Measurements from ENCODE around the gene NCAPD2. TPM values are rescaled to one million over a fixed set of nuclear protein-coding genes. Genes with fewer than 3 reads are reported as not detected.
"Not testable (repeated sequence)": the region's sequence is repeated elsewhere in the genome, so short reads cannot be mapped to it uniquely, and the experiment has no call there.

The NCAPD2 gene
- total RNA-seq, 2 experiments from 2014 or later = 147 to 157 TPM

- DNase-seq = no peak
- H3K4me3 Mint-ChIP-seq = no peak overlapping the region
- H3K27me3 Mint-ChIP-seq = no peaks in the 10 kb centered on the region
- H3K36me3 Mint-ChIP-seq = peaks cover 22% of the 10 kb centered on the region
- POLR2A ChIA-PET = interaction anchor here (0.5 to 1.2 kb wide), 4 partner anchors 11 to 322 kb away, joined by 3 to 5 read pairs (median 4); no protein-coding TSS in a partner anchor
- ATAC-seq (ENCODE audit: low read depth) = no peak
- H3K9me3 Mint-ChIP-seq = no peaks in the 10 kb centered on the region
- peak overlapping the region; percentile 60 for H3K27ac Mint-ChIP-seq
- H3K4me1 Mint-ChIP-seq = peaks cover 36% of the 10 kb centered on the region
Measured at GRCh38 chr12:6551496-6552139, 57.7 kb downstream of the NCAPD2 start.

DNA sequence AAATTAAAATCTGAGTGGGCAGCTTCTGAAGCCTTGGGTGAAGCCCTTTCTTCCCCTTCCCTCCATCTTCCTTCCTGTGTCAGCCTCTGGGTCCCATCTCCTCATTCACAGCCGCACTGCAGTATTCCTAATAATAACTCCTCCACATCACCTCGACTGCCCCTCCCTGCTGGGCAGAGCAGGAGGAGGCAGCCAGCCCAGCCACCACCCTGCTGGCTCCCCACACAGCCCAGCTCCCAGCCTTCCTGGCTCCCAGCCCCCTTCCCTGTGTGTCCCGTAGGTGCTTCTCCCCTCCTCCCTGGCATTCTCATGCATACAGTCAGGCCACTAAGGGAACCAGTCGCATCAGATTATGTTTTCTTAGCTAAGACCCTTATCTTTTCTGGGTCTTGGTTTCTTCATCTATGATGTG is 58.2 kb downstream of the NCAPD2 start:
- H3K27ac Mint-ChIP-seq = peak overlapping the region; percentile 22
- DNase-seq (no peak), ATAC-seq (ENCODE audit: low read depth) (no peak)
- no peak overlapping the region for H3K4me3 Mint-ChIP-seq
- peaks cover 38% of the 10 kb centered on the region for H3K4me1 Mint-ChIP-seq
- H3K36me3 Mint-ChIP-seq = peaks cover 21% of the 10 kb centered on the region
- POLR2A ChIA-PET = interaction anchor here (1.2 kb wide), 1 partner anchor 19 kb away, joined by 4 read pairs; no protein-coding TSS in a partner anchor
- no peaks in the 10 kb centered on the region for H3K27me3 Mint-ChIP-seq
- H3K9me3 Mint-ChIP-seq = no peaks in the 10 kb centered on the region

DNA sequence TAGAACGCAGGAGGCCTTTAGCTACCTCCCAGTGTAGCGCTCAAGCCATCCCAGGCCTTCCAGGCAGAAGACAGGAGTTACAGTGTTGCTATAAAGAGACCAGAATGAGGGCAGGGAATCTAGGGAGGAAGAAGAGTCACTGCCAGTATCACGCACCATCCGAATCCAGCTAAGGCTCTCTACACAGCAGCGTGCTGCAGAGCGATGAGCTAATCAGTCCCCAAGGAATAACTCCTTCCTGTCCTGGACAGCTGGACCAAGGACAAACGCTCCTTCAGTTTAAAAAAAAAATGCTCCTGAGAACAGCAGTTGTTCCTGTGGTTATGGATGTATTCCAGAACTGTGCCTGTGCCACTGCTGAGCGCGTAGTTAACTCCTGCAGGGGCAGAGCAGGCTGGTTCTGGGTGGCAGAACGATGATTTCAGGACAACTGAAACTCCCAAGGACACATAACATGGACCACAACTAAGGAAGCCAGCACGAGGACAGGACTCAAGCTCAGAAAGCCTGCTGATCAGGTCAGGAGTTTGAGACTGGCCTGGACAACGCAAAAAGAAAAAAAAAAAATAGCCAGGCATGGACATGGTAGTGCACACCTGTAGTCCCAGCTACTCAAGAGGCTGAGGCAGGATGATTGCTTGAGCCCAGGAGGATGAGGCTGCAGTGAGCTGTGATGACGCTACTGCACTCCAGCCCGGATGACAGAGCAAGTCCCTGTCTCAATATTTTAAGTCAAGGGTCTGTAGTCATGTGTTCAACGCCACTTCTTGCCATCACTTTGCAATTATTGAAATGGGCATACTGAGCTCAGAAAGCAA is 59.4 kb downstream of the NCAPD2 start:
- H3K27ac Mint-ChIP-seq = no peak overlapping the region
- peaks cover 41% of the 10 kb centered on the region for H3K4me1 Mint-ChIP-seq
- peak overlapping the region; percentile 40 for H3K4me3 Mint-ChIP-seq
- H3K36me3 Mint-ChIP-seq = peaks cover 14% of the 10 kb centered on the region
- DNase-seq = no peak
- no peaks in the 10 kb centered on the region for H3K27me3 Mint-ChIP-seq
- no peaks in the 10 kb centered on the region for H3K9me3 Mint-ChIP-seq
- ATAC-seq (ENCODE audit: low read depth) = no peak
- POLR2A ChIA-PET = interaction anchor here (0.7 to 1.7 kb wide), 5 partner anchors 13 to 230 kb away, joined by 3 to 5 read pairs (median 3); partner anchors contain the start of genes GAPDH and MRPL51

DNA sequence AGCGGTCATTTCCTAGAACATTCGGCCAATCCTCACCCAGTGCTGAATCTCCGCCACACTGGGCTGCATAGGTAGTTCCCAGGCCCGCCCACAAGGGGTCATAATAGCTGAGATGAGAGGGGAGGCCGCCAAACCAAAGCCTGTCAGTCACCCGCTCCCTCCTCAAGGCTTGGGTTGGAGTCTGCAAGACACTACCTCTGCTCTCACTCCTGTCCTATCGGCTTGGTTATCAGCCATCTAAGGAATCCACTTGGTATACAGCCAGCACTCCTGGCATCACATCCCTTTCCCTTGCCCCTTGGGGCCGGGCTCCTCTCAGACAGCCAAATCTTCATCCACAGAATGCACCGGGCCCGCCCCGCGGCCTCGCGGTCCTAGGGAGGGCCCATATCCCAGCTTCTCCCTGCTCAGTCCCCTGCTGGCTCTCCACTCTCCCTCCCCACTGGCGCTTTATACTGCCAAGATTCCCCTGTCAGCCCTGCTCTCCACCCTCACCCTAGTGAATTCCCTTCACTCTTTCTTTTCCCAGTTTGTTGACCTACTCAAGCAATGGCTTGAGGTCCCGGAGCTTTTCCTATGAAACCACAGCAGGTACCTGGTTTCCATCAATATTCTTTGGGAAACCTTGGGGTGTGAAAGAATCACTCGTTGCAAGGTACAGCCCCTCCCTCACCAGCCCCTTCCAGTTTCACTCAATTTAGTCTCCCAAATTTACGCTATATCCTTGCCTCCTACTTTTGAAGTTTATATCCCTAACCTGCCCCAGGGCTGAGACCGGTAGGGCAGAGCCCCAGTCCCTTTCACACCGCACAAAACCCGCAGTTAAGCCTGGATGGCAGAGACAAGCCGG is 60.5 kb downstream of the NCAPD2 start:
- DNase-seq = peak; percentile 73
- peaks cover 38% of the 10 kb centered on the region for H3K4me1 Mint-ChIP-seq
- no peaks in the 10 kb centered on the region for H3K27me3 Mint-ChIP-seq
- POLR2A ChIA-PET = interaction anchor here (1.1 to 1.7 kb wide), 4 partner anchors 14 to 131 kb away, joined by 3 to 5 read pairs (median 4); partner anchors contain the start of gene MRPL51
- peak; percentile 38 for ATAC-seq (ENCODE audit: low read depth)
- peak overlapping the region; percentile 84 for H3K4me3 Mint-ChIP-seq
- H3K27ac Mint-ChIP-seq = peak overlapping the region; percentile 51
- H3K9me3 Mint-ChIP-seq = no peaks in the 10 kb centered on the region
- H3K36me3 Mint-ChIP-seq = peaks cover 10% of the 10 kb centered on the region

DNA sequence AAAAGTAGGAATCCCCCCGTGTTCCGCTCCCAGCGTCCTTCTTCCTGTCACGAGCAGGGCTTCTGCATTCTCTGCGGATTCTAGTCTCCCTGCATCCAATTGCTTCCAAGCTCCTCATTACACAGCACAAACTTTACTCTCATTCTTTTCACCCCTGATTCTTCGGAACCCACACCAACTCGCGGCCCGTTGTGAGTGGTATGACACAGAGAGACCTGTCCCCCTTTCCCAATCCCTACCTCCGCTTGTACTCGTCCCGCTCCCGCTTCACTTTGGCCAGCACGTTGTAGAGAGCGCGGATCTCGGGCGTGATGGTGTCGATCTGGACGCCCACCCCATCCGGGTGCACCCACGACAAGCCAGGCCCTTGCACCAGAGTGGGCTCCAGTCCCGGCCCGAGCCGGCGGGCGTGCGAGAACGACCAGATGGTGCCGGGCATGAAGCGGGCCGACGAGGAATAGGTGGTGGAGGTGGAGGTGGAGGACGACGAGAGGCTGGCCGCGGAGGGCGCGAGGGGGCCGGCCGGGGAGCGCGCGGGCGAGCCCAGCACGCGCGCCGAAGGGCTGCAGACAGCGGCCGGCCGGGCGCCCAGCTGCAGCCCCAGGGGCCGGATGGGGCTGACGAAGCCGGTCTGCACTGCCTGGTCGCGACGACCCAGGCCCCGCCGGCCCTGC is 61.3 kb downstream of the NCAPD2 start:
- H3K4me1 Mint-ChIP-seq = peaks cover 41% of the 10 kb centered on the region
- POLR2A ChIA-PET = interaction anchor here (1.0 to 1.7 kb wide), 5 partner anchors 15 to 154 kb away, joined by 3 to 5 read pairs (median 4); partner anchors contain the start of genes MRPL51 and VAMP1
- DNase-seq = peak; percentile 52
- no peaks in the 10 kb centered on the region for H3K9me3 Mint-ChIP-seq
- H3K36me3 Mint-ChIP-seq = peaks cover 11% of the 10 kb centered on the region
- H3K27ac Mint-ChIP-seq = peak overlapping the region; percentile 22
- peak overlapping the region; percentile 90 for H3K4me3 Mint-ChIP-seq
- H3K27me3 Mint-ChIP-seq = no peaks in the 10 kb centered on the region
- ATAC-seq (ENCODE audit: low read depth) = peak; percentile 1

GRCh38 chr12:6556496-6556817 is 62.6 kb downstream of the NCAPD2 start:
- not testable (repeated sequence) for H3K9me3 Mint-ChIP-seq; DNase-seq; H3K27me3 Mint-ChIP-seq; ATAC-seq (ENCODE audit: low read depth)
- Mint-ChIP-seq H3K4me1 (peaks cover 42% of the 10 kb centered on the region), H3K36me3 (peaks cover 18% of the 10 kb centered on the region), H3K4me3 (peak overlapping the region; percentile 90), H3K27ac (peak overlapping the region; percentile 49)
- POLR2A ChIA-PET = interaction anchor here (0.8 to 1.5 kb wide), 3 partner anchors 22 to 86 kb away, joined by 3 to 4 read pairs (median 3); partner anchors contain the start of genes GAPDH and VAMP1

DNA sequence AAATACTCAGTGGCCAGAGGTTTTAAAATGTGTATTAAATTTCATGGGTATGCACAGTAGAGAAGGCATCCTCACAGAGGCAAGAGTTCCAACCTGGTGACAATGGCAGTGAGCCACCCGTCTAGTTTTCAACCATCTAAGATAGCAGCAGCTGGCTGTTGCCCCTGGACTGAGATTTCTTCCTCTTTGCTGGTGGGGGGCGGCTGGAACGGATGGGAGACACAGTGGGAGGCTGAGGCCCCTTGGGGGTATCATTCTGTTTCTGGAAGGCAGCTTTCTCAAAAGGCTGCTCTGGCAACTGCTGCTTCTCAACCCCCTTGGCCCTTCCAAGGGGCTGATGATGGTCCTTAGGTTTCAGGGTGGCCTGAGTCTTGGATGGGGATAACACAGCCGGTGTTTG is 63.0 kb downstream of the NCAPD2 start:
- H3K4me3 Mint-ChIP-seq = peak overlapping the region; percentile 90
- POLR2A ChIA-PET = interaction anchor here (0.8 to 1.5 kb wide), 5 partner anchors 23 to 86 kb away, joined by 3 to 4 read pairs (median 3); partner anchors contain the start of genes GAPDH and VAMP1
- ATAC-seq (ENCODE audit: low read depth) (no peak), DNase-seq (no peak)
- no peaks in the 10 kb centered on the region for H3K9me3 Mint-ChIP-seq
- no peaks in the 10 kb centered on the region for H3K27me3 Mint-ChIP-seq
- H3K36me3 Mint-ChIP-seq = peaks cover 18% of the 10 kb centered on the region
- H3K4me1 Mint-ChIP-seq = peaks cover 42% of the 10 kb centered on the region
- peak overlapping the region; percentile 49 for H3K27ac Mint-ChIP-seq

DNA sequence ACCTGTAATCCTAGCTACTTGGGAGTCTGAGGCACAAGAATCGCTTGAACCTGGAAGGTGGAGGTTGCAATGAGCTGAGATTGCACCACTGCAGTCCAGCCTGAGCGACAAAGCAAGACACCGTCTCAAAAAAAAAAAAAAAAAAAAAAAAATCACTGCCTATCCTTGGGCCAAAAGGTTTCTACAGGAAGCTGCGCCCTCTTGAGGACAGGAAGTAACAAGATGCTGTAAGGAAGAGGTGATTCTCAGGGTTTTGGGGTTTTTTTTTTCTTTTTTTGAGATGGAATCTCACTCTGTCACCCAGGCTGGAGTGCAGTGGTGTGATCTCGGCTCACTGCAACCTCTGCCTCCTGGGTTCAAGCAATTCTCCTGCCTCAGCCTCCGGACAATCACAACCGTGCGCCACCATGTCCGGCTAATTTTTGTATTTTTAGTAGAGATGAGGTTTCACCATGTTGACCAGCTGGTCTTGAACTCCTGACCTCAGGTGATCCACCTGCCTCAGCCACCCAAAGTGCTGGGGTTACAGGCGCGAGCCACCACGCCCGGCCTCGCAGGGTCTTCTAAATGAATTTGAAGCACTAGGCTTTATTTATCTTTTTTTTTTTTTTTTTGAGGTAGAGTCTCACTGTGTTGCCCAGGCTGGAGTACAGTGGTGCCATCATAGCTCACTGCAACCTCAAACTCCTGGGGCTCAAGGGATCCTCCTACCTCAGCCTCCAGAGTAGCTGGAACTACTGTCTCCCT is 64.3 kb downstream of the NCAPD2 start:
- H3K9me3 Mint-ChIP-seq = not testable (repeated sequence)

DNA sequence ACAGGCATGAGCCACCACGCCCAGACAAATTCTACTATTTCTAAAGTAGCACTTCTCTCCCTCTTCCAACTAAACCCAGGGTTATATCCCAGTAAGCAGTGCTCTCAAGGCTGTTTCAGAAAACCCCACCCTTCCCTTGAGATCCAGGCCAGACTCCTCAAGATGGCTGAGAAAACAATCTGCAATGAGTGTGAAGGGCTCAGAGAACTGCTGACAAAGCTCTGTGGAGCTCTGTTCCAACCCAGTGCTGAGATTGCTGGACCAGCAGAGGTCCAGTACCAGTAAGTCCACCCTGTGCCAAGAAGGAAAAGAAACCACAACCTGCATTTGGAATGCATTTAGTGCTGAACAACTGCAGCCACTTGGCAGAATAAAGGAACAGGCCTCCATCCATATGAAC is 65.6 kb downstream of the NCAPD2 start:
- Mint-ChIP-seq H3K36me3 (peaks cover 24% of the 10 kb centered on the region), H3K4me1 (peaks cover 29% of the 10 kb centered on the region), H3K27me3 (no peaks in the 10 kb centered on the region), H3K4me3 (no peak overlapping the region), H3K9me3 (no peaks in the 10 kb centered on the region), H3K27ac (no peak overlapping the region)
- DNase-seq (no peak), ATAC-seq (ENCODE audit: low read depth) (no peak)
- POLR2A ChIA-PET = interaction anchor here (0.6 kb wide), 1 partner anchor 49 kb away, joined by 7 read pairs; no protein-coding TSS in a partner anchor

More for the DNA sequence above, 64.3 kb downstream of the NCAPD2 start:
- H3K27me3 Mint-ChIP-seq, H3K4me3 Mint-ChIP-seq, DNase-seq: not testable (repeated sequence)
- Mint-ChIP-seq H3K27ac (peak overlapping the region; percentile 42), H3K4me1 (peaks cover 35% of the 10 kb centered on the region), H3K36me3 (peaks cover 19% of the 10 kb centered on the region)
- ATAC-seq (ENCODE audit: low read depth) = peak; percentile 6
- POLR2A ChIA-PET = interaction anchor here (0.6 to 1.5 kb wide), 7 partner anchors 10 to 309 kb away, joined by 3 to 10 read pairs (median 4); partner anchors contain the start of genes MRPL51, NOP2 and VAMP1

- Mint-ChIP-seq H3K4me1 (peaks cover 25% of the 10 kb centered on the region), H3K9me3 (no peaks in the 10 kb centered on the region), H3K4me3 (no peak overlapping the region), H3K27me3 (no peaks in the 10 kb centered on the region), H3K36me3 (peaks cover 23% of the 10 kb centered on the region), H3K27ac (no peak overlapping the region)
- POLR2A ChIA-PET = interaction anchor here (0.6 to 1.1 kb wide), 2 partner anchors 20 to 101 kb away, joined by 3 to 4 read pairs; no protein-coding TSS in a partner anchor
- DNase-seq = no peak
- ATAC-seq (ENCODE audit: low read depth) = no peak
Measured at GRCh38 chr12:6560501-6561205, 66.8 kb downstream of the NCAPD2 start.

- DNase-seq (no peak), ATAC-seq (ENCODE audit: low read depth) (no peak)
- no peak overlapping the region for H3K4me3 Mint-ChIP-seq
- no peaks in the 10 kb centered on the region for H3K9me3 Mint-ChIP-seq
- POLR2A ChIA-PET = no interaction called here
- peaks cover 31% of the 10 kb centered on the region for H3K4me1 Mint-ChIP-seq
- H3K36me3 Mint-ChIP-seq = peaks cover 35% of the 10 kb centered on the region
- peak overlapping the region; percentile 34 for H3K27ac Mint-ChIP-seq
- no peaks in the 10 kb centered on the region for H3K27me3 Mint-ChIP-seq
Measured at GRCh38 chr12:6562881-6563280, 69.0 kb downstream of the NCAPD2 start.

Measured in activated naive CD8-positive, alpha-beta T cell treated with anti-CD3 and anti-CD28 coated beads, Interleukin-2, amount 10 ng/mL, durations not matched to agents 7 days and 5 days (primary cell).